Activated gamma-delta T cell treated with anti-CD3 and anti-CD28 coated beads, Interleukin-2, amount 50 U/mL, for 16 hours (primary cell): ENCODE measurements around the gene CAPS2.

Experiments used
- DNase-seq: peaks from one replicate; pipeline ENCODE4 v3.0.0-alpha.2; 2020; ENCODE audit warnings: low read depth

The CAPS2 gene

GRCh38 chr12:75305412-75306332 lies 24.5 kb downstream of the CAPS2 start:
- no peak for DNase-seq

- DNase-seq, result no peak
Measured at GRCh38 chr12:75302781-75303180, 27.3 kb downstream of the CAPS2 start.

GRCh38 chr12:75302225-75302624 lies 27.9 kb downstream of the CAPS2 start:
- no peak for DNase-seq

GRCh38 chr12:75294797-75295196 lies 35.3 kb downstream of the CAPS2 start:
- no peak for DNase-seq

- no peak for DNase-seq
Measured at GRCh38 chr12:75294336-75294735, 35.8 kb downstream of the CAPS2 start.

- DNase-seq, result no peak
Measured at GRCh38 chr12:75291014-75291413, 39.1 kb downstream of the CAPS2 start.

GRCh38 chr12:75289753-75290152 lies 40.4 kb downstream of the CAPS2 start:
- DNase-seq, result no peak

- no peak for DNase-seq
Measured at GRCh38 chr12:75288860-75289259, 41.3 kb downstream of the CAPS2 start.

- no peak for DNase-seq
Measured at GRCh38 chr12:75275702-75276101, 54.4 kb downstream of the CAPS2 start.

GRCh38 chr12:75271576-75271975 lies 58.5 kb downstream of the CAPS2 start:
- no peak for DNase-seq

GRCh38 chr12:75270157-75270556 lies 60.0 kb downstream of the CAPS2 start:
- no peak for DNase-seq

- DNase-seq, result no peak
Measured at GRCh38 chr12:75269209-75269608, 60.9 kb downstream of the CAPS2 start.

GRCh38 chr12:75260316-75260715 lies 69.8 kb downstream of the CAPS2 start:
- no peak for DNase-seq

- no peak for DNase-seq
Measured at GRCh38 chr12:75259143-75259542, 71.0 kb downstream of the CAPS2 start.

- no peak for DNase-seq
Measured at GRCh38 chr12:75257510-75257909, 72.6 kb downstream of the CAPS2 start.

GRCh38 chr12:75245108-75245507 lies 85.0 kb downstream of the CAPS2 start:
- DNase-seq, result no peak

GRCh38 chr12:75239987-75240386 lies 90.1 kb downstream of the CAPS2 start:
- no peak for DNase-seq

- DNase-seq, result no peak
Measured at GRCh38 chr12:75236206-75236605, 93.9 kb downstream of the CAPS2 start.

- DNase-seq, result no peak
Measured at GRCh38 chr12:75227132-75227531, 103.0 kb downstream of the CAPS2 start.
